Testis (tissue), 3 donors: ENCODE results near the gene CXXC5. TPM values are rescaled to one million over a fixed set of nuclear protein-coding genes. Genes with fewer than 3 reads are reported as not detected.

Experiments used
- DNase-seq: peaks from one replicate; pipeline ENCODE4 v3.0.0-alpha.2; 2019
- H3K27ac ChIP-seq, 2 donors: fragments of 200-600 bp; sonication (generic); one replicate each; pipeline ENCODE4 v1.5.1; 2019
- H3K27me3 ChIP-seq: fragments of 200-600 bp; sonication (generic); one replicate; pipeline ENCODE4 v1.5.1; 2019
- H3K36me3 ChIP-seq: fragments of 200-600 bp; sonication (generic); one replicate; pipeline ENCODE4 v1.5.1; 2017; ENCODE audit warnings: low read depth; ENCODE audit errors: missing control alignments
- H3K4me1 ChIP-seq: fragments of 200-600 bp; sonication (generic); one replicate; pipeline ENCODE4 v1.5.1; 2019
- H3K4me3 ChIP-seq, 2 donors: fragments of 200-600 bp; sonication (generic); one replicate each; pipeline ENCODE4 v1.5.1; 2017 to 2019
- H3K9me3 ChIP-seq: fragments of 200-600 bp; sonication (generic); one replicate; pipeline ENCODE4 v1.5.1; 2017
- CTCF ChIP-seq, 3 experiments: fragments of 450-650 bp in 2 of 3; fragments of 200-600 bp in 1 of 3; sonication (generic) in 1 of 3; IDR thresholded peaks; one replicate each; pipeline ENCODE4 v1.5.1; 2016 to 2019; ENCODE audit warnings: antibody characterized with exemption in 3 of 3, mild to moderate bottlenecking in 2 of 3, moderate library complexity in 1 of 3
- POLR2A ChIP-seq: fragments of 450-650 bp; IDR thresholded peaks from one replicate; pipeline ENCODE4 v1.6.1; 2017; ENCODE audit warnings: antibody characterized with exemption, mild to moderate bottlenecking, moderate library complexity
- WGBS, 2 donors: methylation state at CpG; one replicate each; pipeline ENCODE4 v1.1.5; 2018; 5-methylcytosine and 5-hydroxymethylcytosine counted together
- intact Hi-C: fragments of 100-400 bp; cut with DNase I; formaldehyde crosslinking; loops from one replicate; pipeline ENCODE4 v1.15.1; 2023; ENCODE audit warnings: low total_unique reads
- polyA plus RNA-seq: library from polyadenylated mRNA; stranded (reverse); fragments of 350-450 nt; fragmentation: Illumina TruSeq; extraction: RNeasy Lipid Tissue Mini Kit (QIAGEN cat#74804); gene quantifications from one replicate; pipeline ENCODE4 v1.2.3, GENCODE V29; 2014; ENCODE audit warnings: low read depth, low replicate concordance; ENCODE audit not compliant: insufficient read depth
- total RNA-seq, 2 donors: library from RNA; depleted of rRNA; stranded (reverse); fragments of >200 nt; gene quantifications; one replicate each; pipeline ENCODE4 v1.2.3, GENCODE V29; 2016

Gene CXXC5
- total and polyA plus RNA-seq, 3 donors from 2014 or later, result 71.1 to 94.7 (median 78.3) TPM

GRCh38 chr5:139664086-139664693, 16.0 kb downstream of the CXXC5 start:
- Histone ChIP-seq H3K36me3 (no peaks in the 10 kb centered on the region), H3K9me3 (no peaks in the 10 kb centered on the region), H3K4me3 (no peak overlapping the region), H3K27ac (no peak overlapping the region), H3K27me3 (no peaks in the 10 kb centered on the region), H3K4me1 (peaks cover 60% of the 10 kb centered on the region)
- TF ChIP-seq CTCF (IDR thresholded peaks at IDR 0.05), result no peak
- intact Hi-C loops, result no loop called here
- 72 to 87% methylated on average over 9 of the region's 9 CpGs for WGBS, 2 donors
- DNase-seq, result peak; percentile 47

GRCh38 chr5:139664727-139665351, 16.7 kb downstream of the CXXC5 start:
- Histone ChIP-seq H3K4me1 (peaks cover 60% of the 10 kb centered on the region), H3K27ac (no peak overlapping the region), H3K27me3 (no peaks in the 10 kb centered on the region), H3K36me3 (no peaks in the 10 kb centered on the region), H3K9me3 (no peaks in the 10 kb centered on the region), H3K4me3 (no peak overlapping the region)
- WGBS, 2 donors, result 53% methylated on average over 15 of the region's 15 CpGs; no CpG with 5 or more reads in 1 of the 2 donors
- intact Hi-C loops, result no loop called here
- peak; percentile 85 for DNase-seq
- TF ChIP-seq CTCF (IDR thresholded peaks at IDR 0.05) (no peak), POLR2A (no peak)

GRCh38 chr5:139665626-139666025, 17.5 kb downstream of the CXXC5 start:
- intact Hi-C loops, result no loop called here
- Histone ChIP-seq H3K27ac (no peak overlapping the region), H3K4me1 (peaks cover 60% of the 10 kb centered on the region), H3K27me3 (no peaks in the 10 kb centered on the region), H3K4me3 (no peak overlapping the region), H3K36me3 (no peaks in the 10 kb centered on the region), H3K9me3 (no peaks in the 10 kb centered on the region)
- no peak for DNase-seq
- 79 to 88% methylated on average over 11 of the region's 11 CpGs for WGBS, 2 donors
- TF ChIP-seq POLR2A (no peak), CTCF (IDR thresholded peaks at IDR 0.05) (no peak)

GRCh38 chr5:139666551-139666950, 18.4 kb downstream of the CXXC5 start:
- H3K4me3 ChIP-seq, result no peak overlapping the region
- WGBS, 2 donors, result 67 to 74% methylated on average over 6 to 7 of the region's 7 CpGs
- no peaks in the 10 kb centered on the region for H3K9me3 ChIP-seq
- intact Hi-C loops, result no loop called here
- DNase-seq, result no peak
- H3K27me3 ChIP-seq, result no peaks in the 10 kb centered on the region
- TF ChIP-seq CTCF (IDR thresholded peaks at IDR 0.05), result no peak
- TF ChIP-seq POLR2A, result no peak
- H3K27ac ChIP-seq, result no peak overlapping the region
- no peaks in the 10 kb centered on the region for H3K36me3 ChIP-seq
- peaks cover 60% of the 10 kb centered on the region for H3K4me1 ChIP-seq
